Brain pericyte (primary cell): Measurements from ENCODE around the gene COL11A1.
"Not testable (repeated sequence)": the region's sequence is repeated elsewhere in the genome, so short reads cannot be mapped to it uniquely, and the experiment has no call there.

Experiments
- DNase-seq: peaks from one replicate; pipeline ENCODE4 v3.0.0-alpha.2; 2012; ENCODE audit warnings: low read depth, low spot score

Gene COL11A1

DNA sequence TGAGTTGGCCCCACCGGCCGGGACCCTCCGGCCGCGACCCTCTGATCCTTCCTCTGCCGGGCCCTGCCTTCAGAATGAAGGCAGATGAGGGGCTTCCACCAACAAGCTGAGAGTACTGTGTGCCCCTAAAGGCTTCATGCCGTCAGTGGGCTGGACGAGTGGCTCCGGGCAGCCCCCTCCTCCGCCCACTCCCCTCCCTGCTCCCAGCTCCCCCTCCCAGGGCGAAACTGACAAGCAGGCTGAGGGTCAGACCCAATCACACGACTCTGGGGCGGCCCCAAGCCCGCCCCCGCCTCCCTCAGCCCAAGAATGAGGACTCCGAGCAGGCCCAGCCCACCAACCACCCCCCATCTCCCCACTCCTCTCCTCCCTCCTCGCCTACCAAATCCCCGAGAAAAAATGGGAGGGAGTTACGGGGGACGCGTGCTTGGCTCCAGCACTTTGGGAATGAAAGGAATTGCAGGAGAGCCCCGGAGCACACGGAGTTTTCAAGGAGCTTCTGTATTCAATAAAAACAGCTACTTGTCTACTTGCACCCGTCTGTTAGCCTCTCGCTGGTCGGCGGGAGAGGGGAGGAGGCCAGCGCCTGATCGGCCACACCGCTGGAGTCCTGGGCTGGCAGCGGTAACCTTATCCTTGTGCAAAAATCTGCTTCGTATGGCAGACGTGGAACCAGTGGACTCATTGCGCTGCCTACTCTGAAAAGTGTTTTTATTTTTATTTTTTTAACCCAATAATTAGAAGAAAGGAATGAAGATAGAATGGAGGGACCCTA lies at the start of gene COL11A1:
COL11A1 (minus strand) TSS at position 147 of the 775 bp plus-strand sequence. CDS start 344 bp downstream, outside the sequence.
- no peak for DNase-seq

DNA sequence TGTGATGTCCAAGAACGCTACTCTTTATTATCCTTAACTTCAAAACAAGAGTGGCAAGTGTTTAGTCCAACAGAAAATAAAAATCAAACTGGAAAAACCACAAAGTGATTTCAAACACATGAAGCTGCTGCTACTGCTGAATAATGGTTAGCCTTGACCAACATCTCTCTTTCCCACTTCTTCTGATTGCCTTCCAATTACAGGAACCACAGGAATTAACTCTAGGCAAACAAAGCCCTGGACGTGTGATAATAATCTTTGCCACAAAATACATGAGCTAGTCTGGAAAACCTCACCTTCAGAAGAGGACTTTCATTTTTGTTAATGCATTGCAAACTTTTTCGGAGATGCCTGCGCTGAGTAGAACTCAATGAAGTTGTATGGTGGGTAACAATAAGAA lies 48.6 kb upstream of the COL11A1 start:
- DNase-seq = no peak

DNA sequence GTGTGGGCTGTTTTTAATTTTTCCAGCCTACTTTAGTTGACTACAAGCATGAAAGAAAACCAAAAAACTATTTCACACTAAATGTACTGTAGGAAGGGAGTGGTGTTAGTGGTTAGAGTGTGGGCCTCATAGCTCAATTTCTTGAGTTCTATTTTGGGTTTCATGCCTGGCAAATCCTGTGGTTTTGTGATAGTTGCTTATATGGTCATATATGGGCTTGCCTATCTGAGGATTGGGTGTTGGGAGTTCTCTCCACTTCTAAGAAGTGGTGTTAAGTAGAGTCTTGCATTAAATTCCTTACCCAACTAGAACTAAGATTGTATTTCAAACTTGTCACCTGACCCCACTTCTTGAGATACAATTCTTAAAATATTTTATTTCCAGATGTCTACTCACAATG lies 37.8 kb upstream of the COL11A1 start:
- DNase-seq = no peak

DNA sequence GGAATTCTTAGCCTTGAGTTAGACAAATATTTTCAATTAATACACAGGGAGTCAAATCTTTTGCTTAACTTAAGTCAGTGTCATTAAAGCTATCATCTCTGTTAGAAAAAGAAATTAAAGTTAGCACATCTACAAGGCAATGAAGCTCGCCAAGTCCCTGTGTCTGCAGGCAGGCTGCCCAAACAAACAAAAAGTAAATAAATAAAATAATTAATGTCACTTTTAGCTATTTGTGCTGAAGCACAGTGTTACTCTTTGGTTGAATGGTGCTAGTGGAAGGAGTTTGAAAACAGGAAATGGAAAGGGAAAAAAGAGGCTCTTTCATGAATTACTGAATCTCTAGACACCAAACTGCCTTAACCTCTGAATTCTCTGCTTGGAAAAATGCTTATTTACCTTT lies 37.1 kb upstream of the COL11A1 start:
- DNase-seq = no peak

DNA sequence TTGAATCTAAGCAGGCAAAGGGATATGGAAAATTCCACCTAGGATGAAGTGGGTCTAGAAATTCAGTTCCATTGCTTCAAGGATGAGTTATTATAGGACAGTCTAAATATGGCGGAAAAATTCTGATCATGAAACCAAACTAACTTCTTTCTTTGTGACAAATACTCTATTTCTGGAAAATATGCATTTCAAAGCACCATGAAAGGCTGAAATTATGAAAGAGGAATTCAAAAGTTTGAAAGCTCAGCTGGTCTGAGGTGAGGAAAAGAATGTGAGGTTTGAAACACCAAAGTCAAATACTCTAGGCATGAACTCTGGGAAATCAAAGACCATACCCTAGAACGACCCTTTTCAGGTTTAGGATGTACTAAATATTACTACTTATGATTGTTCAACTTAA lies 36.4 kb upstream of the COL11A1 start:
- DNase-seq = no peak

DNA sequence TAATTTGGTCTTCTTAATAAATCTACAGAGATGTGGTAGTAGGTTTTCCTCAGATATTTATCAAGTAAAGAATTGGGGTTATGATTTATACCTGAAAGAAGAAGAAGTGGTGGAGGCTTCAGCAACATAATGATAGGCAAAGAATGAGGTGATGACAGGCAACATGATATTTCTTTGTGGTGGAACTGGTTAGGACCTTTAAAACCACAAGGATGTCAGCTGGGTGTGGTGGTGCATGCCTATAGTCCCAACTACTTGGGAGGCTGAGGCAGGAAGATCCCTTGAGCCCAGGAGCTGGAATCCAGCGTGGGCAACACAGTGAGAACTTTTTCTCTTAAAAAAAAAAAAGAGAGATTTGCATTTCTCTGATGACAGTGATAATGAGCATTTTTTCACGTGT lies 34.1 kb upstream of the COL11A1 start:
- no peak for DNase-seq

DNA sequence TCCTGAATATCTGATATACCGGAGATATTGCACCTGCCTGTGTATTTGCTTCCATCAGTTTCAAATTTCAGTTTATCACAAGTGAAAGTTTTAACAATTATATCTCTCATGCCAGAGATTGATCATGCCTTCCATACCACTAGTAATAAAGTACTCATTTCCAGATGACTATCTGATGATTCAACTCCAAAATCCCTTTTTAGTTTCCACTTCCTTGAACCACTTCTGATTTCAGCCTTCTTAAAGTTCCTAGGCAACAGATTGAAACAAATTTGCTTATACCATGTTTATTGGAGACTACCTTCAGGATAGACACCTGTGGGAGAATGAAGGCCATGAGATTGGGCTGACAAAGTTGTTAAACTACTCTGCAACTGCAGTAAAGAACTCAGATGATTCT lies 21.5 kb upstream of the COL11A1 start:
- DNase-seq = no peak

DNA sequence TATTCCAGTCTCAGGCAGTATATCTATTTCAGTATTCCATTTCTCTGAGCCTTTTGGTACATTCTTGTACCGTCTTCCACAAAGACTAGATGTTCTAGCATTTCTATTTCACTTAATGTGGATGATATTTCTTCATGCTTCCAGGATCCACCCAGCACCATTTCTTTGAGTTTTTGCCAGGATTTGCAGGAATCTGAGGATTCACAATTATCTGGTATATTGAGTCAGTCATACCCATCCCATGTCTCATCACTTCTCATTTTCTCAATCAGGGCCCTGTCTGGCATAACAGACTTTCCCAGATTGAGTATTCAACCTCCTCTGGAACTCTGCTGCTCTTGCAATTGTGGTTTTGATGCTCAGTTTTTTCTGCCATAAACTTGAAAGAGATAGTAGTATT lies 20.9 kb upstream of the COL11A1 start:
- no peak for DNase-seq

DNA sequence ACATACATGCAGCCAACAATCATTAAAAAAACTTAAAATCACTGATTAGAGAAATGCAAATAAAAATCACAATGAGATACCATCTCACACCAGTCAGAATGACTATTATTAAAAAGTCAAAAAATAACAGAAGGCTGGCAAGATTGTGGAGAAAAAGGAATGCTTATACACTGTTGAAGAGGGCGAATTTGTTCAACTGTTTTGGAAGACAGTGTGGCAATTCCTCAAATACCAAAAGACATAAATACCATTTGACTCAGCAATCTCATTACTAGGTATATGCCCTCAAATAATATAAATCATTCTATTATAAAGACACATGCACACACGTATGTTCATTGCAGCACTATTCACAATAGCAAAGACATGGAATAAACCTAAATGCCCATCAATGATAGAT lies 19.9 kb upstream of the COL11A1 start:
- not testable (repeated sequence) for DNase-seq

DNA sequence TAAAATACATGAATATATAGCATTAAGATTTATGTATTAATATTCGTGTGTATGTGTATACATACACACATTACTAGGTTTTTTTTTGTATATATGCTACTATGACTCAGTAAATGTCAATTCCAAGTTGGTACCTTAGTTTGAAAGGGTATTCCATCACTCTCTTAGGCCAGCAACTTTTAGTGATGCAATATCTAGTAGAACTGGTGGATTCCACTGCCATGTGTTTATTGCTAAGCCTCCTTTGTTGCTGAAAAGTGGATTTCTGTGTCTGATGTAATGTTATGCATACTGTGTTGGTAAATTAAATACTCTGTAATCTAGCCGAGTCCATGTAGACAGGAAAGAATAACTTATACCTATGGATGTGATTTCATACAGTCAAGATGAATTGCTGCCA lies 16.9 kb upstream of the COL11A1 start:
- no peak for DNase-seq

DNA sequence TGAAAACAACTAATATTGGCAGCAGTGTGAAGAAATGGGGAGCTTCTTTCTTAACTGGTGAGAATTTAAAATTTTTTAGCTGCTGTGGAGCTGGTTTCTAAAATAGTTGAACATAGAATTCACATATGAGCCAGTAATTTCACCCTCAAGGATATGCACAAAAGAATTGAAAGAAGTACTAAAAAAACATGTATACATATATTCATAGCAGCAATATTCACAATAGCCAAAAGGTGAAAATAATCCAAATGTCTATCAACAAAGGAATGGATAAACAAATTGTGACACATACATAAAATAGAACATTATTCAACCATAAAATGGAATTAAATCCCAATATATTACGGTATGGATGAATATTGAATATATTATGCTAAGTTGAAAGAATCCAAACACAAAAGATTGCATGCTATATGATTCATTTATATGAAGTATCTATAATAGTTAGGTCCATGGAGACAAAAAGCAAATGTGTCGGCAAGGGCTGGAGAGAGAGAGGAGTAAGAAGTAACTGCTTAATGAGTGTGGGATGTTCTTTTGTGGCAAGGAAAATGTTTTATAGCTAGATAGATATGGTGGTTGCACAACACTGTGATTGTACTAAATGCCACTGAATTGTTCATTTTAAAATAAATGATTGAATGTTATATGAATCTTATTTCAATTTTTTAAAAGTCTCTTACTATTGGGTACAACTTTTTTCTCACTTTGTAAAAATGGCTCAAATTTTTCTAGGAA lies 14.8 kb upstream of the COL11A1 start:
- DNase-seq = no peak

DNA sequence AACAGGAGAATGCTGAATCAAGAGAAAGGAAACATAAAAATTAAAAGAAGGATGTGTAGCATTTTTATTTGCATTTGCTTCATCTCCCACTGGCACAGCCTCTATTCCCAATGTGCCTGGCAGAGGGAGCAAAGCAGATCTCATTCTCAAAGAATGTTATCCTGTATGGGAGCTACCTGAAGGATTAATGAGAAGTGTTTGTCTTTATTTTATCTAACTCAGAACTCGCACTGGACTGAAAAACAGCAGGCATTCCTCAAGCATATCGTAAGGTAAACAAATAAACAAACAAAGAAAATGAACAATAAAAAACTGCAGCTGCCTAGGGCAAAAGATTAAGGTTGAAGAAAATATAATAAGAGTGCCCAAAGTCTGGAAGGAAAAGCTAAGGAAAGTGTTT lies 12.7 kb upstream of the COL11A1 start:
- no peak for DNase-seq

DNA sequence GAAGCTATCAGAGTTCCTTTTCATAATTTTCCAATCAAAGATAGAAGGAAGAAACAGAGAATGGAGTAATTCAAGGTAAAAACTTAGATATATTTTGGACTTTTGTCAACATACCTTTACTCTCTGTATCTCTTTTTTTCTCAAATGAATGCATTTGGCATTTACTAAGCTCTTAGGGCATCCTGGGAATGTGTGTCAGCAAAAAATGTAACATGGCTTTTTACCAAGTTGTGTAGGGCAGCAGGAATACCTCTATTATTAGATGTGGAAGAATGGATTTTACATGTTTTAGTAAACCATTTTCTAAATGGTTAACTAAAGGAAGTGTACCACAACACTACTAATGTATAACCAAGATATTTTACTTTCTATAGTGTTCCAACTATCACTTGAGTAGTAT lies 4.2 kb upstream of the COL11A1 start:
- DNase-seq = no peak

DNA sequence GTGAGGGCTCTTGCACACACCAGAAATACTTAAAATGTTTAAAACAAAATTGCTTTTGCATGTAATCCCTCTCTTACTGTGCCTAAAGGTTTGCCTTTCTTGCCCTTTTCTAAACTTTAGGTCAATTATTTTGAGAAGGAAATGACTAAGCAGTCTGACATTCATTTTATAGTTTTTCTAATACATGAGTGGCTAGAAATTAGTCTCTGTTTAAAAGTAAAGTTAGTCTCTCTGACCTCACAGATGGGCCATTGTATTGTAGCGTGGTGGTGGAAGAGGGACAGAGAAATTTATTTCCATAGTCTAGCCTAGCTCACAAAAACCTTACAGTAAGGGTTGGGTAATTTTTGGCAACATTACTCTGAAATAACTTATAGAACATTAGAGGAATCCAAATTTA lies 3.6 kb upstream of the COL11A1 start:
- no peak for DNase-seq

DNA sequence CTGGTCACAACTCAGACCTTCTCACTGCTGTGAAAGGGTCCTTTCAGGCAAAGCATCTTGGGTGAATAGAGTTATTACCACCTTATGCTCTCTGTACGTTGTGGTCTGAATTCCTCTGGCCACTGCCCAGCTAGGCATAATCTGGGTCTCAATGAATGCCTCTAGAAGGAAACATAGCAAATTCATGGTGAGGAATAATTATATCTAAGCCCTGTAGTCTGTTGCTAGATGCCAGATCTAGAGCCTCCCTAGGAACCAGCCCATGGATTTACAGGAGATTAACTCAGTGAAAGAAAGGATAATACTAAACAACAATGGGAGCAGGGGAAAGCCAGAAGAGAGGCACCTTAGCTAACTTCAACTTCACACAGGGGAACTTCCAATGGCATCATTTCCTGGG lies 2.4 kb upstream of the COL11A1 start:
- DNase-seq = no peak

DNA sequence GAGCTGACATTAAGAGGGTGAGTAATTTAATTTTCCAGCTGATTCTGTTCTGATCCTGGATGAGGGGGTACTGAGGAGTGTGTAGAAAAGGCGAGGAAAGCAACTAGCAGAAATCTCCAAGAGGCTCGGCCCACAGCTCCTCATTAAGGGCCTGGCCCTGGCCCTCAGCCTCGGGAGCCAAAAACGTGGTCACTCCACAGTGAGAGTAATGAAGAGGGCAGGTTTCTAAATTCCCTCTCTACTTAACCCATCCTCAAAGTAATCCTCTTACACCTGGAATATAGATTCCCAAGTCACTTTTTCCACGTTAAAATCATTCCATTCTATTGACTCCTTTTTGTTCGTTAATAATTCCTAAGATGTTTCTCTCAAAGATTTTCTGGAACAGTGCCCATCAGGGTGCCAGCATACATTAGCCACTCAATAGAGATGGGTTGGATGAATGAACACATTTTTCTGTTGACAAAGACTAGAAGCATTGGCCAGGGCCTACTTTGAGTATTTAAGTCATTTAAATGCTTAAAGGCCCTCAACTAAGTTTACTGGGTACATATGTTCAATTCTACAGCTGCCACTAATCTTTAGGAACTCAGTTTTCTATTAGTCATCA lies 1.1 kb upstream of the COL11A1 start:
- DNase-seq = no peak

DNA sequence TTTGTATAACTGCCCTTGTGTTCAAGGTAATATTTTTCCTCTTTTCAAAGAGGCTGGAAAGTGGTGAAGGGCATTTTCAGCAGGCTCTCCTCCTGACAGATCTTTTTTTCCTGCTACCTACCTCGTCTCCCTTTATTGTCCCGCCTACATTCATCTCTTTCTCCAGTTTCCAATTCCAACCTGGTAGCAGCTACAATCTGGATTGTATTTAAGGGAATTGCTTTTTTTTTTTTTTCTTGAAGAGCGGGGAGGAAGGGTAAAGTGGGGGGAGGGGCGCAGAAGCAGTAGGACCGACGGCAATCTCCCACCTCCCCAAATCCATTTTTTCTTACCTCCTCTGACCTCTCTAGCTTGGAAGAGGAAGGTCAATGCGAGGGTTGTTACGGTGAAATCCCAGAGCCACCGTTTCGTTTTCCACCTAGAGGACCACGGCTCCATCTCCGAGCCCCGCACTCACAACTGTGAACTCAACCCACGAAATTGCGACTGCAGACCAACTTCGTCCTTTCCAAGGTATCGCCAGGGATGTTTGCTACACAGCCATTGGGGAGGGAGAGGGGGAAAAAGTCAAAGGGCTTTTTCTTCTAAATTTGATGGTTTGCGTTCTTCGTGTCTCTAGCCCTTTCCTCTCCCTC lies 464 bp downstream of the COL11A1 start:
- DNase-seq = no peak

DNA sequence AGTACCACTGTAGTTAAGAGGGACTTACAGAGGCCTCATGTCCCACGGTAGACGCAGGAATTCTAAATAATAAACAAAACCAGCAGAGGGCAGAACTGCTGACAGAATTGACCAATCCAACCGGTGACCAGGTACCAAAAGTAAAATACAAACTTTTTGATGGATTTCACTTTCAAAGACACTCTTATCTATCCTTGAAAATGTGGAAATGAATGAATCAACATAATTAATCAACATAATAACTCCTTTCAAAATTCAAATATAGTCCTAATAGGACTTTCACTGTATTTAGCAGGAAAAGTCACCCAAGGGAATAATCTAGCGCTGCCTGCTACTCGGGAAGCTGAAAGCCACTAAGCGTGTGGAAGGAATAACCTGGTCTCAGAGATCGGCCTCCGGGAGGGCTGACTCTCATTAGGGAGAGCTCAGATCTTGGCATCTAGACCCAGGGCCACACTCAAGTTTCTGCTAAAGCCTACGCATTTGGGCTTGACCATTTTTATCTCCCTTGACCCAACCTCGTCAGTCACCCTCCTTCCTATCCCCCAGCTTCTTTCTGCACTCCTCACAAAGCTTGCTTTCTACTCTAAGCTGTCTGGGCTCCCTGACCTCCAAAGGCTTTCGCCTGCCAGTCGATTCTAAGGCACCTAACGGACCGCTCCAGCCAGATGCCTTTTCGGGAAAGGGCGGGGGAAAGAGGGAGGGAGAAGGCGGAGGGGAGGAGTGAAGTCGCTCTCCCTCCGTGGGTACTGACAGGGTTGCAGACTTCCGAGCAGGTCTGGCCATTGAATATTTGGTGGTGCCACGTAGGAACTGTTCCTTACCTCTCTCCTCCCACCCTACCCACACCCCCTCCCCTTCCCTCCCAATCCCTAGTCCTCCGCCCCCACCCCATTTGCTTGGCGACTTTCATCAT lies 1.6 kb downstream of the COL11A1 start:
- DNase-seq = no peak

DNA sequence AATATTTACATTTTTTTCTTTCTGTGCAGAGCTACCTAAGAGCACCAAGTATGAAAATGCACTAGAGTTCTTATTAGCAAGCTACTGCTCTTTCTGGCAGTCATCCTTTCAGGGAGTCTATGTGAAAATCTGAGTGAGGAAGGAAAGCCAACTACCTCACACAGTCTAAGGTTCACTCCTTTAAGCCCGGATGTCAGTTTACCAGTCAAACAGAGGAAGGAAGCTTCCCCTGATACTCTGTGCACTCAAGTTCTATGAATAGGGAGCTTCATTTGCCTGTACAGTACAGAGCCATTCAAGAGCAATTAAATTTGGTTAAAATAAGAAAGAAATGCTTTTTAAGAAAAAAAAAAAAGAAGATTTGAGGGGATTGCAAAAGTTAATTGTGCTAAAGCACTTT lies 6.9 kb downstream of the COL11A1 start:
- DNase-seq = no peak

DNA sequence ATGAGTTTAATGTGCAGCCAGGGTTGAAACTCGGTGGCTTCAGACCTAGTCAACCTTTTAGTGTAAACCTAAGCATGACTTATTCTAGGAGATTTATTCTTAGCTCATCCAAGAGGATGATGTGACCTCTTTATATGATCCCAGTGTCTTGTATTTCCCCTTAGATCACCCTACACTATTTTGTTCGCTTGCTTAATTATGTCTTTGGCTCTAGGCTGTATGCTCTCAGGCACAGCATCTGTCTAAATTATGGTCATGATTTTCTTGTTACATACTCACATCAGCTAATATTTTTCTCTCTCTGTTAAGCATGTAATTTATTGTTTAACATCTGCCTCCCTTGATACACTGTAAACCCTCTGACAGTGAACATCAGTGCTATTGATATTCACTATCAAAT lies 19.1 kb downstream of the COL11A1 start:
- DNase-seq = no peak

DNA sequence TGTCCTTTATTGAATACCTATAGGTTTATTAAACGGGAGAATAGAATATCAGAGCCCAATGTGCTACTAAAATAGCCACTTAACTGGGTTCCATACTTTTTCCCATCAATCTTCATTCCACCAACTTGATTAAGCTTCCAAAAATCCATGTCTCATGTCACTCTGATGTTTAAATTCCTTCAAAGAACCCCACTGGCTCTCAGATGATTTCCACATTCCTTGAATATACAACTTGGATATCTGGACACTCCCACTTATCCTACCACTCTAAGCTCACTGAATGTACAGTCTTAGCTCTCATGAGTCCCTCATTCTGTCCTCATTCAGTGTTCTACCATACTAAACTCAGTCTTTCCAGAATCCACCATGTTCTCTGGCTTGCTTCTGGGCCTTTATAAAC lies 21.1 kb downstream of the COL11A1 start:
- DNase-seq = no peak
